Measurements from ENCODE around the gene PTK6.
A peak's percentile ranks its signal among the peaks of the same experiment; 100 is the strongest.
"Not testable (repeated sequence)": the region's sequence is repeated elsewhere in the genome, so short reads cannot be mapped to it uniquely, and the experiment has no call there.

Gene PTK6

DNA sequence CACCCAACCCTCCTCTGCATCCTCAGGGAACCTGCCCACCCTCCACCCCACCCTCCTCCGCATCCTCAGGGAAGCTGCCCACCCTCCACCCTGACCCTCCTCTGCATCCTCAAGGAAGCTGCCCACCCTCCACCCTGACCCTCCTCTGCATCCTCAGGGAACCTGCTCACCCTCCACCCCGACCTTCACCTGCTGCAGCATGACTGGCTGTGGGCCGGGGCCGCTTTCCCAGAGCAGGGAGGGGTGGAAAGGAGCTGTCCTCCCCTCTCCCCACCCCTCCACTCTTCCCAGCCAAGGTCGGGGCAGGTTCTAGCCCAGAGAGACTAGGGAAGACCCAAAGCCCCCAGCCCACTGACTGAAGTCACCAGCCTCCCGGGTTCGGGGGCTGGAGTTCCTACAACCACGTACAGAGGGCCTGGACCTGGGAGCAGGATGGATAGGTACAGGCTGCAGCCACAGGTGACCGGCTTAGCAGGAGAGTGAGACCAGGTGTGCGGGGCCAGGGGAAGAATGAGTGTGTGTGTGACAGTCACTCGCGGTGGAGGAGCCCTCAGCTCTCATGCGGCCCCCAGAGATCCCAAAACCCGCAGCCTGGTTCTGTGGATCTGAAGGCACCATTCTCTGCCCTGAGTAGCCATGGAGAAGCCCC lies 49.9 kb downstream of the PTK6 start:
- Mint-ChIP-seq H3K4me1 (ENCODE audit: low read depth in 2 of 2) (peaks cover 3 to 4% of the 10 kb centered on the region in 2 donors), H3K27ac (no peak overlapping the region), H3K4me3 (no peak overlapping the region), H3K27me3 (peaks cover 17 to 72% of the 10 kb centered on the region in 2 donors), H3K9me3 (no peaks in the 10 kb centered on the region), H3K36me3 (ENCODE audit: insufficient read depth) (peaks cover 3% of the 10 kb centered on the region)
- ATAC-seq (replicated peaks) (no peak), DNase-seq (no peak)

DNA sequence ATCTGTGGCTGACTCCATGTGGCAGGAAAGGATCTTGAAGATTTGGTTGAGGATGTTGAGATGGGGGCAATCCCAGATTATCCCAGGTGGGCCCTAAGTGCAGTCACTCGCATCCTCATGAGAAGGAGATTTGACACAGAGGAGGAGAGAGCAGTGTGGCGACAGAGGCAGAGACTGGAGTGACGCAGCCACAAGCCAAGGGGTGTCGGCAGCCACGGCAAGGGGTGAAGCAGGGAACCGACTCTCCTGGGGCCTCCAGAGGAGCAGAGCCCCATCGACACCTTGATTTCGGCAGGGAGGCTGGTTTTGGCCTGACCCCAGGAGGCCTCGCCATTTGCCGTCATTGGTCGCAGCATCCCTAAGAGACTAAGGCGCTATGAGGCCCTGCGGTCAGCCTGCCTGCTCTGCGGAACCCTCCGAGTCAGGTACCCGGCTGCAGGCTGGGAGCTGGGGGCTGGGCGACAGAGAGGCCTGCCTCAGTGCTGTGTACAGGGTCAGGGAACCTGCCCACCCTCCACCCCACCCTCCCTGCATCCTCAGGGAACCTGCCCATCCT lies 50.8 kb downstream of the PTK6 start:
- peaks cover 3 to 4% of the 10 kb centered on the region in 2 donors for H3K4me1 Mint-ChIP-seq (ENCODE audit: low read depth in 2 of 2)
- no peak overlapping the region for H3K27ac Mint-ChIP-seq
- no peak for ATAC-seq (replicated peaks)
- H3K36me3 Mint-ChIP-seq (ENCODE audit: insufficient read depth), result peaks cover 3% of the 10 kb centered on the region
- no peaks in the 10 kb centered on the region for H3K9me3 Mint-ChIP-seq
- no peak overlapping the region for H3K4me3 Mint-ChIP-seq
- H3K27me3 Mint-ChIP-seq, result peaks cover 22 to 74% of the 10 kb centered on the region in 2 donors
- no peak for DNase-seq

DNA sequence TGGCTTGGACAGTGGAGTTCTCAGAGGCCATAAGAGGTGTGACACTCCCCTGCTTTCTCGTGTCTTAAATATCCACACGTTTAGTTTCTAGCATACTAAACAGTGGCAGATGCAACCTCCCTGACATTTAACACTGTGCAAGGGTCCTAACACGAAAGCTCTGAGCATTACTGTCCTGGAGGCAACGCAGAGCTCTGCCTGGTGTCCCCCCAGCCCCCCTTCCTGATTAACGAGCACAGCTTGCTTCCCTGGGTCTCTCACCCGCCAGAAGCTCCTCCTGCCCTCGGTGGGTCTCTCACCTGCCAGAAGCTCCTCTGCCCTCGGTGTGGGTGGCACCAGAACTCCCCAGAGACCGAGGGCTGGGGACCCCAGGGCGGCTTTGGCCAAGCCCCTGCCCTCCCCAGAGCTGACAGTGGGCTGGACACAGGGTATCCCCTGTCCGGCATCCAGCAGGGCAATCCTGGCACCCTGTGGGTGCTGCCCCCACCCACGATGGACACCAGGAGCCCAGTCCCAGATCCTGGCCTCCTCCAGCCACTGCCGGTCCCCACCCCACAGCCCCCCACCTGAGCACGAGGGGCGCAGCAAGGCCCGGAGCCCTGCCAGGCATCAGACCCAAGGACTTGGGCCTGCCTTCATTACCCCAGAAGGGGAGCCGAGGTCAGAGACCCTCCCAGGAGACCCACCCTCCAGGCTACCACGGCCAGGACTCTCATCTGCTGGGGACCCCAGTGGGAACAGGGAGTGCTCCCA lies 52.3 kb downstream of the PTK6 start:
- Mint-ChIP-seq H3K27ac (no peak overlapping the region), H3K4me1 (ENCODE audit: low read depth in 2 of 2) (peaks cover 3 to 4% of the 10 kb centered on the region in 2 donors), H3K27me3 (peaks cover 31 to 71% of the 10 kb centered on the region in 2 donors), H3K36me3 (ENCODE audit: insufficient read depth) (peaks cover 3% of the 10 kb centered on the region), H3K9me3 (no peaks in the 10 kb centered on the region), H3K4me3 (no peak overlapping the region)
- ATAC-seq (replicated peaks) (no peak), DNase-seq (no peak)

DNA sequence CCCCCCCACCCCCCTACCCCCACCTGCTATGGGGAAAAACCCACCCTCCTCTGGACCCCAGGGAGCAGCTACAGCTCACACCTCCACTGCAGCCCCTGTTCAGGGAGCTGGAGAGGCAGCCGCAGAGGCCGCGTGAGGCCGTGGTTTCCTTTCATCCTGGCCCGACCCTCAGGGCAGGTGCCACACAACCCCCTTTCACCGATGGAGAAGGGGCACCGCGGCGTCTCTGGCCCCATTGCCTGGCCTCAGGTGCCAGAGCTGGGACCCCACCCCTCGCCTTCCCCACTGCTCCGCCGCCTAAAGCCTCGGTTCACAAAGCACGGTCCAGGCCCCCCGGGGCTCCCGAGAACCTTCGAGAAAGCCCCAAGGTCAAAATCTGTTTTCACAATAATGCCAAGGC lies 52.9 kb downstream of the PTK6 start:
- Mint-ChIP-seq H3K27me3 (peaks cover 31 to 67% of the 10 kb centered on the region in 2 donors), H3K36me3 (ENCODE audit: insufficient read depth) (peaks cover 3% of the 10 kb centered on the region), H3K9me3 (no peaks in the 10 kb centered on the region), H3K4me3 (no peak overlapping the region), H3K4me1 (ENCODE audit: low read depth in 2 of 2) (peaks cover 3 to 4% of the 10 kb centered on the region in 2 donors), H3K27ac (no peak overlapping the region)
- DNase-seq (no peak), ATAC-seq (replicated peaks) (no peak)

- Mint-ChIP-seq H3K27me3 (peaks cover 31 to 66% of the 10 kb centered on the region in 2 donors), H3K4me3 (no peak overlapping the region), H3K27ac (no peak overlapping the region), H3K4me1 (ENCODE audit: low read depth in 2 of 2) (peaks cover 3 to 4% of the 10 kb centered on the region in 2 donors), H3K36me3 (ENCODE audit: insufficient read depth) (peaks cover 3% of the 10 kb centered on the region), H3K9me3 (no peaks in the 10 kb centered on the region)
- ATAC-seq (replicated peaks) (no peak), DNase-seq (no peak)
Measured at GRCh38 chr20:63483834-63484233, 53.3 kb downstream of the PTK6 start.

GRCh38 chr20:63482021-63482587 lies 55.1 kb downstream of the PTK6 start:
- H3K4me1 Mint-ChIP-seq (ENCODE audit: low read depth in 2 of 2), result peaks cover 3 to 4% of the 10 kb centered on the region in 2 donors
- H3K4me3 Mint-ChIP-seq, result no peak overlapping the region
- peaks cover 46 to 77% of the 10 kb centered on the region in 2 donors for H3K27me3 Mint-ChIP-seq

DNA sequence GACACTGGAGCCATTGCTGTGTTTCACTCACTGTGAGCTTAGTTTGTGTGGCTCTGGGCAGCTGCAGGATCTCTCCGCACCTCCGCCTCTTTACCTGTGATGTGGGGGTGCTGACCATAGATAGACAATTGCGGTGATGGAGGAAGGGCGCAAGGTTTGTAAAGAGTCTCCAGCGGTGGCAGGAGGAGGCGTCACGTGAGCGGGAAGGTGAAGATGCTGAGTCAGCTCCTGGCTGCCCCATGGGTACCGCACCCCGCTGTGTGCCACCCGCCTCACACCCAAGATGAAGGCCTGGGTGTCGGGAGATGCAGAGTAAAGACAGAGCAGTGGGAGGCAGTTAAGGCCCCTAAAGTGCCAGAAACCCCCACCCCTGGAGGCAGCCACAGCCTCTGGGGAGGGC lies 55.7 kb downstream of the PTK6 start:
- Mint-ChIP-seq H3K27ac (peak overlapping the region in 1 of 2 donors; percentile 53), H3K27me3 (peaks cover 51 to 81% of the 10 kb centered on the region in 2 donors), H3K4me3 (no peak overlapping the region), H3K36me3 (ENCODE audit: insufficient read depth) (peaks cover 3% of the 10 kb centered on the region), H3K4me1 (ENCODE audit: low read depth in 2 of 2) (peaks cover 3 to 4% of the 10 kb centered on the region in 2 donors), H3K9me3 (no peaks in the 10 kb centered on the region)
- DNase-seq (no peak), ATAC-seq (replicated peaks) (no peak)

More at GRCh38 chr20:63482021-63482587, 55.1 kb downstream of the PTK6 start:
- DNase-seq (no peak), ATAC-seq (replicated peaks) (no peak)
- H3K36me3 Mint-ChIP-seq (ENCODE audit: insufficient read depth), result peaks cover 3% of the 10 kb centered on the region
- H3K27ac Mint-ChIP-seq, result peak overlapping the region in 1 of 2 donors; percentile 53
- no peaks in the 10 kb centered on the region for H3K9me3 Mint-ChIP-seq

- peaks cover 54 to 83% of the 10 kb centered on the region in 2 donors for H3K27me3 Mint-ChIP-seq
- not testable (repeated sequence) for H3K27ac Mint-ChIP-seq; ATAC-seq (replicated peaks); H3K9me3 Mint-ChIP-seq; DNase-seq; H3K4me1 Mint-ChIP-seq (ENCODE audit: low read depth in 2 of 2); H3K36me3 Mint-ChIP-seq (ENCODE audit: insufficient read depth); H3K4me3 Mint-ChIP-seq
Measured at GRCh38 chr20:63479695-63480419, 57.3 kb downstream of the PTK6 start.

- DNase-seq, result no peak
- Mint-ChIP-seq H3K27ac (no peak overlapping the region), H3K36me3 (ENCODE audit: insufficient read depth) (peaks cover 3% of the 10 kb centered on the region), H3K27me3 (peaks cover 66 to 87% of the 10 kb centered on the region in 2 donors), H3K4me1 (ENCODE audit: low read depth in 2 of 2) (peaks cover 8 to 12% of the 10 kb centered on the region in 2 donors), H3K4me3 (no peak overlapping the region), H3K9me3 (no peaks in the 10 kb centered on the region)
- ATAC-seq (replicated peaks), result no peak
Measured at GRCh38 chr20:63478346-63479302, 58.6 kb downstream of the PTK6 start.
